Transverse colon (tissue), 4 donors: ENCODE results near the gene PHKG1.

Experiments
- EP300 ChIP-seq: sonication (generic); formaldehyde crosslinking; IDR thresholded peaks from one replicate; pipeline ENCODE4 v1.6.1; 2017; ENCODE audit warnings: antibody characterized with exemption, low read depth
- POLR2A ChIP-seq: fragments of 450-650 bp; IDR thresholded peaks from one replicate; pipeline ENCODE4 v1.6.1; 2016; ENCODE audit warnings: antibody characterized with exemption, mild to moderate bottlenecking, moderate library complexity
- POLR2AphosphoS5 ChIP-seq, 3 donors: sonication (generic); formaldehyde crosslinking; IDR thresholded peaks; one replicate each; pipeline ENCODE4 v1.6.1; 2016; ENCODE audit warnings: antibody characterized with exemption in 3 of 3
- TF ChIP-seq, protein P1 (sequence below), 5 experiments: fragments of 200-600 bp in 3 of 5; fragments of 450-650 bp in 2 of 5; sonication (generic) in 3 of 5; IDR thresholded peaks; 1 replicate in 2 of 5; 2 replicates in 3 of 5; pipeline ENCODE4 v1.5.1; 2016 to 2017; ENCODE audit warnings: antibody characterized with exemption in 5 of 5, inconsistent platforms in 3 of 5, mild to moderate bottlenecking in 2 of 5, moderate library complexity in 1 of 5

DNA sequence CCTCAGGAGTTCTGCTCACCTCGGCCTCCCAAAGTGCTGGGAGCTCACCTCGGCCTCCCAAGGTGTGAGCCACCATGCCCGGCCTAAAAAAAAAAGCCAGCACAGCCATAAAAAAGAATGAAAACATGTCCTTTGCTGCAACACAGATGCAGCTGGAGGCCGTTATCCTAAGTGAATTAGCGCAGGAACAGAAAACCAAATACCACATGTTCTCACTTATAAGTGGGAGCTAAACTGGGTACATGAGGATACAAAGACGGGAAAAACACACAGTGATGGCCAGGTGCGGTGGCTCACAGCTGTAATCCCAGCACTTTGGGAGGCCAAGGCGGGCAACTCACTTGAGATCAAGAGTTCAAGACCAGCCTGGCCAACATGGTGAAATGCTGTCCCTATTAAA, 62.4 kb downstream of the PHKG1 start:
- TF ChIP-seq, protein P1, sequence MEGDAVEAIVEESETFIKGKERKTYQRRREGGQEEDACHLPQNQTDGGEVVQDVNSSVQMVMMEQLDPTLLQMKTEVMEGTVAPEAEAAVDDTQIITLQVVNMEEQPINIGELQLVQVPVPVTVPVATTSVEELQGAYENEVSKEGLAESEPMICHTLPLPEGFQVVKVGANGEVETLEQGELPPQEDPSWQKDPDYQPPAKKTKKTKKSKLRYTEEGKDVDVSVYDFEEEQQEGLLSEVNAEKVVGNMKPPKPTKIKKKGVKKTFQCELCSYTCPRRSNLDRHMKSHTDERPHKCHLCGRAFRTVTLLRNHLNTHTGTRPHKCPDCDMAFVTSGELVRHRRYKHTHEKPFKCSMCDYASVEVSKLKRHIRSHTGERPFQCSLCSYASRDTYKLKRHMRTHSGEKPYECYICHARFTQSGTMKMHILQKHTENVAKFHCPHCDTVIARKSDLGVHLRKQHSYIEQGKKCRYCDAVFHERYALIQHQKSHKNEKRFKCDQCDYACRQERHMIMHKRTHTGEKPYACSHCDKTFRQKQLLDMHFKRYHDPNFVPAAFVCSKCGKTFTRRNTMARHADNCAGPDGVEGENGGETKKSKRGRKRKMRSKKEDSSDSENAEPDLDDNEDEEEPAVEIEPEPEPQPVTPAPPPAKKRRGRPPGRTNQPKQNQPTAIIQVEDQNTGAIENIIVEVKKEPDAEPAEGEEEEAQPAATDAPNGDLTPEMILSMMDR (IDR thresholded peaks at IDR 0.05) = no peak
- no peak for TF ChIP-seq EP300
- no peak for TF ChIP-seq POLR2A
- no peak for TF ChIP-seq POLR2AphosphoS5 (IDR thresholded peaks at IDR 0.05)
